HepG2 (cell line): ENCODE results near the gene HLA-DQA1. TPM values are rescaled to one million over a fixed set of nuclear protein-coding genes. Genes with fewer than 3 reads are reported as not detected.

Experiments
- ATAC-seq: fragments of 200-7000 bp; cut with Tn5 transposase; 3 replicates; pipeline ENCODE4 v1.9.1; 2020; ENCODE audit warnings: mild to moderate bottlenecking, moderate library complexity
- BruUV-seq: library from RNA; stranded (reverse); fragments of 400-500 nt; replicated peaks from 2 replicates; lab custom pipeline; 2021; lab: Mats Ljungman, UMichigan
- CTCF ChIA-PET: fragments of 300-600 bp; formaldehyde crosslinking; extraction: SDS; loops from one replicate; lab custom pipeline; 2021; ENCODE audit warnings: low total read pairs, inconsistent platforms, low intra/inter-chr PET ratio; lab: Yijun Ruan, JAX
- POLR2A ChIA-PET: fragments of 350-600 bp; sonication (Branson Sonifier 250); formaldehyde crosslinking; loops from one replicate; lab custom pipeline; 2020; ENCODE audit warnings: antibody characterized with exemption, inconsistent platforms; lab: Yijun Ruan, JAX
- DNase-seq: peaks from one replicate; pipeline ENCODE4 v3.0.0-alpha.2; 2015; ENCODE audit warnings: low spot score
- FAIRE-seq: peaks from 3 replicates; lab custom pipeline; 2011; peaks lifted over from hg19 to GRCh38; lab: Jason Lieb, UNC
- H2AFZ ChIP-seq: one replicate; pipeline ENCODE4 v1.6.1; 2011; ENCODE audit warnings: low read length, inconsistent platforms
- H3K27ac ChIP-seq: fragments of 300-600 bp; 3 replicates; pipeline ENCODE4 v1.8.0; 2011; ENCODE audit warnings: mixed run types, mild to moderate bottlenecking, mixed read lengths, low read length, inconsistent platforms; ENCODE audit not compliant: insufficient read depth; ENCODE audit errors: extremely low read length
- H3K27me3 ChIP-seq, 2 experiments: fragments of 200-600 bp in 1 of 2; 2 replicates in 1 of 2; 3 replicates in 1 of 2; pipeline versions ENCODE4 v1.6.0 to v1.8.0; 2011; ENCODE audit warnings: low read length in 2 of 2, mild to moderate bottlenecking in 2 of 2, moderate library complexity in 2 of 2, inconsistent platforms in 1 of 2; ENCODE audit not compliant: insufficient read depth in 2 of 2, control insufficient read depth in 1 of 2
- H3K36me3 ChIP-seq, 2 experiments: fragments of 200-600 bp in 1 of 2; replicated peaks in 1 of 2; 2 replicates in 1 of 2; 3 replicates in 1 of 2; pipeline versions ENCODE4 v1.5.1 to v1.8.0; 2011; ENCODE audit warnings: low read length in 2 of 2, inconsistent platforms in 1 of 2; ENCODE audit not compliant: insufficient read depth in 2 of 2, control insufficient read depth in 1 of 2
- H3K4me1 ChIP-seq: 2 replicates; pipeline ENCODE4 v1.5.1; 2012; ENCODE audit warnings: low read length, inconsistent platforms; ENCODE audit not compliant: insufficient read depth
- H3K4me2 ChIP-seq: 2 replicates; pipeline ENCODE4 v1.6.0; 2011; ENCODE audit warnings: low read depth, low read length, inconsistent platforms
- H3K4me3 ChIP-seq, 3 experiments: fragments of 200-600 bp in 1 of 3; sonication (generic), shearing (Covaris generic) in 1 of 3; replicated peaks in 1 of 3; 2 replicates each; pipeline ENCODE4 v1.5.1; 2011 to 2016; ENCODE audit warnings: low read length in 3 of 3, inconsistent platforms in 2 of 3, low read depth in 2 of 3, mild to moderate bottlenecking in 2 of 3, control low read depth in 1 of 3, mixed read lengths in 1 of 3; ENCODE audit not compliant: insufficient read depth in 1 of 3
- H3K79me2 ChIP-seq: one replicate; pipeline ENCODE4 v1.6.1; 2011; ENCODE audit warnings: low read length, inconsistent platforms; ENCODE audit not compliant: insufficient read depth
- H3K9ac ChIP-seq: 2 replicates; pipeline ENCODE4 v1.6.0; 2011; ENCODE audit warnings: mild to moderate bottlenecking, low read depth, low read length, inconsistent platforms; ENCODE audit not compliant: insufficient read depth
- H3K9me3 ChIP-seq: 2 replicates; pipeline ENCODE4 v1.5.1; 2012; ENCODE audit warnings: mild to moderate bottlenecking, low read length
- H4K20me1 ChIP-seq: 2 replicates; pipeline ENCODE4 v1.6.0; 2011; ENCODE audit warnings: inconsistent platforms, mild to moderate bottlenecking, low read length, moderate library complexity; ENCODE audit not compliant: insufficient read depth
- CHCHD3 ChIP-seq: sonication (generic); formaldehyde crosslinking; IDR thresholded peaks from 2 replicates; pipeline ENCODE4 v1.8.0; 2022; ENCODE audit warnings: mild to moderate bottlenecking, missing genetic modification reagents, moderate library complexity
- MTA3 ChIP-seq: sonication (generic); formaldehyde crosslinking; IDR thresholded peaks from 2 replicates; pipeline ENCODE4 v1.4.0; 2020; ENCODE audit warnings: missing genetic modification reagents
- MYPOP ChIP-seq: sonication (generic); formaldehyde crosslinking; IDR thresholded peaks from 2 replicates; pipeline ENCODE4 v1.8.1; 2023; ENCODE audit warnings: mild to moderate bottlenecking, moderate library complexity, missing genetic modification reagents
- PHF8 ChIP-seq: sonication (generic); formaldehyde crosslinking; IDR thresholded peaks from 2 replicates; pipeline ENCODE4 v1.5.0; 2020; ENCODE audit warnings: missing genetic modification reagents
- RFX5 ChIP-seq: IDR thresholded peaks from 2 replicates; pipeline ENCODE4 v1.6.1; 2011; ENCODE audit warnings: low read depth, low read length, improper control_type of control experiment
- ZC3H4 ChIP-seq: sonication (generic); formaldehyde crosslinking; IDR thresholded peaks from 2 replicates; pipeline ENCODE4 v1.4.0; 2020; ENCODE audit warnings: missing genetic modification reagents, borderline replicate concordance
- ZNF20 ChIP-seq: sonication (generic); formaldehyde crosslinking; IDR thresholded peaks from 2 replicates; pipeline ENCODE4 v1.4.0; 2020; ENCODE audit warnings: mild to moderate bottlenecking, moderate library complexity, missing genetic modification reagents
- ZNF430 ChIP-seq: sonication (generic); formaldehyde crosslinking; IDR thresholded peaks from 2 replicates; pipeline ENCODE4 v1.9.0; 2021; ENCODE audit warnings: mild to moderate bottlenecking, missing genetic modification reagents
- ZNF7 ChIP-seq: IDR thresholded peaks from 2 replicates; pipeline ENCODE4 v1.6.1; 2016; ENCODE audit warnings: missing biosample characterization, missing genetic modification reagents
- WGBS: methylation state at CpG from one replicate; pipeline ENCODE4 v1.1.6; 2017; ENCODE audit warnings: low lambda C conversion rate; 5-methylcytosine and 5-hydroxymethylcytosine counted together
- in situ Hi-C: cut with HindIII; loops from 2 replicates; pipeline ENCODE4 v1.10.0; 2017; ENCODE audit warnings: low pct_unique_long_range_greater_than_20kb; ENCODE audit not compliant: extremely low pct_ligation_motif_present
- intact Hi-C: fragments of 100-400 bp; cut with micrococcal nuclease; formaldehyde crosslinking; loops from one replicate; pipeline ENCODE4 v1.10.0; 2022; ENCODE audit not compliant: unreplicated experiment
- polyA plus RNA-seq, 8 experiments: library from polyadenylated mRNA; depleted of rRNA in 3 of 8; stranded (reverse) in 7 of 8; unstranded in 1 of 8; fragments of >200 nt; fragmentation: Illumina TruSeq in 4 of 8; extraction: Trizol in 4 of 8; gene quantifications; 2 replicates each; pipeline versions ENCODE4 v1.2.1 to v1.2.3, GENCODE V29; 2011 to 2016; ENCODE audit warnings: low read depth in 4 of 8, missing spikeins in 1 of 8, mixed read lengths in 1 of 8; ENCODE audit not compliant: insufficient read depth in 1 of 8
- total RNA-seq, 5 experiments: library from RNA; depleted of rRNA; stranded (reverse); fragments of >200 nt; fragmentation: Illumina TruSeq; extraction: Trizol; gene quantifications; 2 replicates each; pipeline ENCODE4 v1.2.3, GENCODE V29; 2016; ENCODE audit warnings: low read depth in 1 of 5
- TF ChIP-seq, protein P1 (sequence below): sonication (generic); formaldehyde crosslinking; IDR thresholded peaks from 2 replicates; pipeline ENCODE4 v1.8.0; 2022; ENCODE audit warnings: mild to moderate bottlenecking, missing genetic modification reagents, borderline replicate concordance

Gene HLA-DQA1
- total and polyA plus RNA-seq, 2 of the 13 experiments (the other 11 are each of a cell fraction or from before 2014, with no cell fraction given): not detected

DNA sequence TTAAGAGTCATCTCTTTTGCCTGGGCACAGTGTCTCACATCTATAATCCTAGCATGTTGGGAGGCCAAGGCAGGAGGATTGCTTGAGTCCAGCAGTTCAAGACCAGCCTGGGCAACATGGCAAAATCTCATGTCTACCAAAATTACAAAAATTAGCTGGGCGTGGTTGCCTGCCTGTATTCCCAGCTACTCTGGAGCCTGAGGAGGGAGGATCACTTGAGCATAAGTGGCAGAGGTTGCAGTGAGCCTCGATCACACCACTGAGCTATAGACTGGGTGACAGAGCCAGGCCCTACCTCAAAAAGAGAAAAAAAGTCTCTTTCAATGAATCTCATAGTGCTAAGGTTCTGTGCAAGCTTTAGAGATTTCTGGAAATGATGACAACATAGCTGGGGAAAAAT, 49.0 kb upstream of the HLA-DQA1 start:
- FAIRE-seq: no peak
- H3K4me1 ChIP-seq: no peaks in the 10 kb centered on the region
- H3K36me3 ChIP-seq: no peaks in the 10 kb centered on the region
- H3K27me3 ChIP-seq: peaks cover 0 to 2% of the 10 kb centered on the region in 2 experiments; a peak in 2 of 5 replicates
- H3K4me2 ChIP-seq: no peak overlapping the region
- intact Hi-C loops (no loop called here), in situ Hi-C loops (loop anchor here (5.0 kb wide), 1 partner anchor 61 kb away; no protein-coding TSS in a partner anchor)
- 10% methylated on average over 2 of the region's 2 CpGs for WGBS
- no peaks in the 10 kb centered on the region for H3K79me2 ChIP-seq
- CTCF ChIA-PET: no interaction called here
- POLR2A ChIA-PET: no interaction called here
- no peaks in the 10 kb centered on the region for H3K9me3 ChIP-seq
- no peak overlapping the region for H3K9ac ChIP-seq
- H2AFZ ChIP-seq: no peak overlapping the region
- no peak for ATAC-seq
- no peak overlapping the region for H3K27ac ChIP-seq
- H3K4me3 ChIP-seq: no peak overlapping the region
- no TSS peak for BruUV-seq
- TF ChIP-seq MTA3 (CRISPR knock-in tag) (no peak), ZNF20 (CRISPR knock-in tag) (no peak), ZC3H4 (CRISPR knock-in tag) (no peak), RFX5 (no peak), ZNF430 (CRISPR knock-in tag) (no peak), CHCHD3 (CRISPR knock-in tag) (no peak), MYPOP (CRISPR knock-in tag) (no peak), PHF8 (CRISPR knock-in tag) (no peak), ZNF7 (CRISPR knock-in tag) (no peak)
- TF ChIP-seq, protein P1, sequence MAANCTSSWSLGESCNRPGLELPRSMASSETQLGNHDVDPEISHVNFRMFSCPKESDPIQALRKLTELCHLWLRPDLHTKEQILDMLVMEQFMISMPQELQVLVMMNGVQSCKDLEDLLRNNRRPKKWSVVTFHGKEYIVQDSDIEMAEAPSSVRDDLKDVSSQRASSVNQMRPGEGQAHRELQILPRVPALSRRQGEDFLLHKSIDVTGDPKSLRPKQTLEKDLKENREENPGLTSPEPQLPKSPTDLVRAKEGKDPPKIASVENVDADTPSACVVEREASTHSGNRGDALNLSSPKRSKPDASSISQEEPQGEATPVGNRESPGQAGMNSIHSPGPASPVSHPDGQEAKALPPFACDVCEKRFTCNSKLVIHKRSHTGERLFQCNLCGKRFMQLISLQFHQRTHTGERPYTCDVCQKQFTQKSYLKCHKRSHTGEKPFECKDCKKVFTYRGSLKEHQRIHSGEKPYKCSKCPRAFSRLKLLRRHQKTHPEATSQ (CRISPR knock-in tag): no peak
- TF ChIP-seq, all 625 proteins: peak for 0
- DNase-seq: no peak
- H4K20me1 ChIP-seq: no peaks in the 10 kb centered on the region
